ENCODE results near the gene ATOSA.

Gene ATOSA

DNA sequence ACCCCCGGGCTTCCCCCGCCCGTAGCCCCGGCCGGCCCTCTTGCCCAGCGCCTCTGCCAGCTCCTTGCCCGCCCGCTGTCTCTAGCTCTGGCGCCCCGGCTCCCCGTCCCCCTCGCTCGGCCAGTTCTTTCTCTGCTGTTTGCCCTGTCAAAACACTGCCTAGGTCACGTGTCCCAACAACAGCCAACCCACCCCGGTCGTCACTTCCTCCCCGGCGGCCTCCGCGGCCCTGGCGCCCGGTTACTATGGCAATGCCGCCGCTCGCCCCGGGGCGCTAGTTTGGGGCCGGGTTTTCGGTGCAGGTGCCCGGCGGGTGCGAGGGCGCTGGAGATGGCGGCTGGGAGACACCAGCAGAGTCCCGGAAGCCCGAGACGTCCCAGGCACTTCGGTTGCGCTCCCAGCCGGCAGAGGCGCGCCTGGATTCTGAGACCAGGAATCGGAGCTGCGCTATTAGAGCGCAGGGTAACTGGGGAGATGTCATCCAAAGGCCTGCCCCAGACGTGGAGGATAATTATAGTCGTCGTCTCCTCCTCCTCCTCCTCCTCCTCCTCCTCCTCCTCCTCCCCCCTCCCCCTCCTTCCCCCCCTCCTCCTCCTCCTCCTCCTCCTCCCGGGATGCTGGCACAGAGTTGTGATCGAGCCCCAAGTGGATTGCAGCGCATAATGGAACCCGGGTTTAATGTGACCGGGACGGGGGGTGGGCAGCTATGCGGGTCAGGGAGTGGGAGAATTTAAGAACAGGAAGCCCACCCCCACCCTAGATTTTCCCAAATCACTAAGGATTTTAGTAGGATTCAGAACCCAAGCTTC is at the start of gene ATOSA:
ATOSA (minus strand) TSS at position 157 of the 809 bp plus-strand sequence. CDS start 1,367 bp downstream, outside the sequence.
- peak; percentile 88 to 92 for DNase-seq

GRCh38 chr15:52728899-52729298 is 49.7 kb upstream of the ATOSA start:
- no peak for DNase-seq

- DNase-seq = no peak
Observed at GRCh38 chr15:52727815-52728214, 48.6 kb upstream of the ATOSA start.

GRCh38 chr15:52726195-52726594 is 47.0 kb upstream of the ATOSA start:
- DNase-seq = no peak

DNA sequence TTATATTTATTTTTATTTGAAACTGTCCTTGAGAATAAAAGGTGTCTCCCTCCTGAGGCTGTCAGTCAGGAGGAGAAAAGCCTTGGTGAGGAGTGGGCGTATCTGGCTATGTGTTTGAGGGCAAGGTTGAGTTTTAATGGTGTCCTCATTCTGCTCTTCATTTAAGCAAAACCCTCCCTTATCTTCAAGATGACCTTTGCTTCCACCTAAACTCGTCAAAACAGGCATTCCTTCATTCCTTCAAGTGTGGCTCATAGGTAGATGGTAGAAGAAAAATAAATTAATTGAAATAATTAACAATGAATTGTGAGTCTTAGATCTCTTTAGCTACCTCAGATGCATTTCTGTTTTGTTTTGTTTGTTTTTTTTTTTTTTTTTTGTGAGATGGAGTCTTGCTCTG is 39.4 kb upstream of the ATOSA start:
- no peak for DNase-seq

- no peak for DNase-seq
Observed at GRCh38 chr15:52717924-52718323, 38.7 kb upstream of the ATOSA start.

GRCh38 chr15:52717481-52717880 is 38.3 kb upstream of the ATOSA start:
- DNase-seq = no peak

DNA sequence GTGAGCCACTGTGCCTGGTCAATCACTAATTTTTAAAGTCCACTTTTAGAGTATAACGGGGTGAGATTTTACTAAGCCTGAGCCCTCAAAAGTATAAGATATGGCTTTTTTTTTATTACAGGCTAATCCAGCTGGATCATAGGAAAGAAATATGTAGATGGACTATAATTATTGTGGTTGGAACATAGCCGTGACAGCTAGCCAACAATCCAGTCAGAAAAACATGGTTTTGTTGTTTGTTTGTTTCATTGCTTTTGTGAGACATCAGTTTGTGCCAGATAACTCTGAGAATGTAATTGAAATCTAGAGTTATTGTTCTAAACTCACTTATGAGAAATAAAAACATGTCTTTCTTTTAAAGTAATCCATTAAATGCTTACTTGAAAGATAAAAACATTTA is 37.3 kb upstream of the ATOSA start:
- no peak for DNase-seq

- DNase-seq = no peak
Observed at GRCh38 chr15:52715411-52715810, 36.2 kb upstream of the ATOSA start.

DNA sequence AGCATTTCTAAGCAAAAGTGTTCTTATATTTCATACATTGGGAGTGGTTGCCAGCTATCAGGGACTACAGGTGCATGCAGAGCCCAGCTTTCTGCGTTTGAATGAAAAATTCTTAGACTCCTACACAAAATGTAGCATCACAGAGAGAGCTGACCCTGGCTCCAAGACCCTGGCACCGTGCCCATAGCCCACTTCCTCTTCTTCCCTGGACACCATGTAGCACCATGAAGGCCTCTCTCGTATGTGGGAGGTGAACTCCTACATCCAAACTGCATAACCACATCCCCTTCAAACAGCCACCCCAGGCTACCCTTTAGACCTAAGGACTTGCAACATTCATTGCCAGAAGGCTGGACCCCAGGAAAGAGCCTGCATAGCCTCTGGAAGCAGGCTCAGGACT is 35.8 kb upstream of the ATOSA start:
- peak in 1 of 2 experiments; percentile 23 for DNase-seq

DNA sequence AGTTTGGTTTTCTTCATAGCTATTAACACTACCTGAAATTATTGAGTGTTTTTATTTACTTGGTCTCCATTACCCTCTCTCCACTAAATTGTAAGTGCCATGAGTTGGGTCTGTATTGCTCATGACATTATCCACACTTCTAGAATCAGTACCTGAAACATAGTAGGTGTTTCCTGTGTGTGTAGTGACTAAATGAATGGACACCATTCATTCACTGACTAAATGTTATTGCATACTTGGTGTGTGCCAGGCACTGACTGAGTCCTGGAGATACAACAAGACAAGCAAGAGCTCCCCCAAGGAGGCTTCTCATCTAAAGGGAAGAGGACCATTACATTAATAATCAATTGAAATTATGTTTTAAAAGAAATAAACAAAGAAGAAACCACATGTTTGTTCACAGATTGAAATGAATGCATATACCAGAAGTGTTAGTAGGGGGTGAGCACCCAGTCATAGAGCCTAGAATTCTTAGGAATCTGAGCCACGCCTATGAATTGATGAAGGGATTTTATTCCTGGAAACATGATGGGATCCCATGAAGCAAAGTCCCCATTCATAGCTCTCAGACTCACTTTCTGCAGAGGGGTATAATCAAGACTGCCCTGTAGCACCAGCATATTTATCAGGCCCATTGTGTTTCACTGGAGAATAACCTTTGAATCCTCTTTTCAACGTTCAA is 31.7 kb upstream of the ATOSA start:
- DNase-seq = no peak

GRCh38 chr15:52710050-52710707 is 31.0 kb upstream of the ATOSA start:
- no peak for DNase-seq

DNA sequence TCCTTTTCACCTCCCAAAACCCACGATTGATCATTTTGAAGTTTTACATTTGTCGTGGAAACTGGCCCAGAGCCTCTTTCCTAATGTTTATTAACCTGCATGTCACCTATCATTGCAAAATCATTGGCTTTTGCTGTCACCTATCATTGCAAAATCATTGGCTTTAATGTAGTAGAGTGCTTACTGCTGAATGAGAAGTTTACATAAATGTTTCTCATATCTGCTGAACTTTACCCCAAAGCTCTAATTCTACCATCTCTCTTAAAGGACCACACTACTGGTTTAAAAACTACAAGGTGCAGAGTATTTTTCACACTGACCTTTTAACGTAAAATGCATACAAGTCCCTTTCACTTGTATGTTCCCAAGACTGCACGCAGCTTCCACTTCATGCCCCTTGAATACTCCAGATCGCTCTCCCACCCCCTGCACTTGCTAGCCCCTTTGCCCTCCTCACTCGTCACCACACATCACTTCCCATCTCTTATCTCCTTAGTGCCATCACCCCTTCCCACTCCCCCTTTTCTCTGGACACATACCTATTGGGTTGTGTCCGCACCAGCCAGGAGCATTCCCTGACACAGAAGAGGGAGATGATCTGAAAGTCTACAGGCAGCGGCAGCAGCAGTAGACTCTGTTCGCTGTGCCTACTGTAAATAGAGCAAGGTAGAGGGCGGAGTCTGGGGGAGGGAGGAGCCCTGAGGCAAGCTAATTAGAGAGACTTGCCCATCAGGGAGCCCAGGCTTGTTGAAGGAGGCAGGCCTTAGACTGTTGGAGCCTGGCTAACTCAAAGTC is 30.2 kb upstream of the ATOSA start:
- no peak for DNase-seq

DNA sequence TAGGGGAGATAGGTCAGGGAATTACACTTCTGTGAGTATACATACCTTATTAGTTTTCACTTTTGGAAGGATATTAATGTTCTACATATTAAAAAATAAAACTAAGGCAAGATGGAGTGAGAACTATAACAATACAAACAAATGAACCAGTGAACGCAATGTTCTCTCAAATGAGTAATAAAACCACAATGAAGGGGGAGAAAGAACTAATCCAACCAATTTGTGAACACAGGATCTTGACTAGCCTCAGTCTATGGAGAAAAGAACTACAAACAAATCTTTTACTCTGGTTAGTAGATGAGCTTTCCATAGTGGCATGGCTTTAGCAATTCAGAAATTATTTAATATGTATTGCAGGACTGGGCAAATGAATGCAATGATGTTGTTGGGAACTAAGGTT is 26.9 kb upstream of the ATOSA start:
- DNase-seq = no peak

DNA sequence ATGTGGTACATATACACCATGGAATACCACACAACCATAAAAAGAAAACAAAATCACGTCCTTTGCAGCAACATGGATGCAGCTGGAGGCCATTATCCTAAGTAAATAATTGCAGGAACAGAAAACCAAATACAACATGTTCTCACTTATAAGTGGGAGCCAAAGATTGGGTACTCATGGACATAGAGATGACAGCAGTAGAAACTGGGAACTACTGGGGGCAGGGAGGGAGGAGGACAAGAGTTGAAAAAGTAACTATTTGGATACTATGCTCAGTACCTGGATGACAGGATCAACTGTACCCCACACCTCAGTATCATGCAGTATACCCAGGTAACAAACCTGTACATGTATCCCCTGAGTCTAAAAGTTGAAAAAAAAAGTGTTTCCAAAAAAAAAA is 23.2 kb upstream of the ATOSA start:
- DNase-seq = no peak

DNA sequence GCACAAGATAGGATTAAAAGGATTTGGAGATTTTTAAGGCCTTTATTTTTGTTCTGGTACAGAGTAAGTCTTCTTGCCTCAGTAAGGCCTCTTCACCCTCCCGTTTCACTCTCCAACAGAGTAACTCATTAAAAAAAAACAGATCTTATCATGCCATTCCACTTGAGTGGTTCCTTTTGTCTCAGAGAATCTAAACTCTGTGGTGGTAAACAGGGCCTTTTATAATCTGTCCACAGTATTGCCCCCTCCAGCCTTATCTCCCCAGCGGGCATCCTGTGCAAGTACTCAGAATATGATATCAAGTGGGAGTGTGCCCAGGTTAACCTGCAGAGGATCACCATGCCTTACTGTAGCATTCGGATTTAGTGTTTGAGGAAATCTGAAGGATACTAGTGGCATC is 20.3 kb upstream of the ATOSA start:
- DNase-seq = no peak

DNA sequence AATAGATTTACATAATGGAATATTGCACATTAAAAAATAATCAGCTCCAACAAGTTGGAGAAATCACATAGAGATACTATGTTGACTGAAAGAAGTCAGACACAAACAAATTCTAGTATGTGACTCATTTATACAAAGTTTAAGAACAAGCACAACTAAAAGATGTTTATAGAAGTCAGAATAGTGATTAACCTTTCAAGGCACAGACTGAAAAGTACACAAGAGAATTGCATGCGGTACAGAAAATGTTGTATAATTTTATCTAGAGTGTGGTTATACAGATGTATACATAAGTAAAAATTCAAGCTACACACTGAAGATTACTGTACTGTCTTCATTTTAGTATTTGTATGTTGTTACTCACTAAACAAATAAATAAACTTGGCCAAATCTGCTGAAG is 19.3 kb upstream of the ATOSA start:
- DNase-seq = no peak

GRCh38 chr15:52697051-52697450 is 17.9 kb upstream of the ATOSA start:
- no peak for DNase-seq

DNA sequence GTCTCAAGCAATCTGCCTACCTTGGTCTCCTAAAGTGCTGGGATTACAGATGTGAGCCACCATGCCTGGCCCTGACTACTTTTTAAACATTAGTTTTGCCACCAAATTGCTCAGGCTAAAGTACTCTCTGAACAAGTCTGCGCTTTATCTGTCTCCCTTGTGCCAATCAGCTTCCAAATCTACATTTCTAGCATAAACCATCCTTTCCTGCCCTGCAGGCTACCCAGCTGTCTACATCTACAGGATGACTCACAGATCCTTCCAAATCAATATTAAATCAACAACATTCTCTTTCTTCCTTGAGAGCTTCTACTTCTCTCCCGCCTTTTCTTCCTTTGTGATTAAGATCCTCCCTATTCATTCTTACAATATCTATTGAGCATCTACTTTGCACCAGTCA is 16.0 kb upstream of the ATOSA start:
- DNase-seq = no peak

DNA sequence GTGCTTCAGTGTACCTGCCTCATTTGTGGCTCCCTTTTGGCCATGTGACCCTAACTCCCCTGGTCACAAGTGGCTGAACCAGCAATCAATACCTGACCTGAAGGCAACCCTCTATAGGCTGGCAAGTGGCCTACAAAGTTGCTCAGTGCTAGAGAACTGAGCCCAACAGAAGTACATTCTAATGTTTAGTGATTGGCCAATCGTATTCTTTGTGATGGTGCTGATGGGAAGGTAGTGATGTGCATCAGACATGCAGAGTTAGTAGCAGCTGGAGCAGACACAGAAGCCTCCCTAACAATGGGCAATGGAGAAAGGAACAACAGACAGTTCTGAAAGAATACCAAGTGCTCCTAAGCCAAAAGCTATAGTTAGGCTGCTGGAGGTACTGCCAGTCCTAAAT is 10.4 kb upstream of the ATOSA start:
- no peak for DNase-seq

DNA sequence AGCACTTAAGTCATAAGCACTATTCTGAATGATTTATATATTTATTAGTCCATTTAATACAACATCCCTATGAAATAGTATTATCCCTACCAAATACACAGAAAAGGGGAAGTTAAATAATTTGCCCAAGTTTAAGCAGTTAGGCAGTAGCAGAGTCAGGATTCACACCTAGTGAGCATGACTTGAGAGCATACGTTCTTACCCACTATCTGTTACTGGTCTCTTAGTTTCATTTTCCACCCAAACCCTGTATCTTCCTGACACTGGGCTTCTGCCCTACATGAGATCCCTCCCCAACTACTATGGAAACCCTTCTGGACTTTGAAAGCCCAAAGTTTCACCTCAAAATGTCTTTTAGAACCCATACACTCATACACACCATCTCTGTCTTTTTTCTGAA is 4.4 kb upstream of the ATOSA start:
- DNase-seq = peak; percentile 57 to 77

DNA sequence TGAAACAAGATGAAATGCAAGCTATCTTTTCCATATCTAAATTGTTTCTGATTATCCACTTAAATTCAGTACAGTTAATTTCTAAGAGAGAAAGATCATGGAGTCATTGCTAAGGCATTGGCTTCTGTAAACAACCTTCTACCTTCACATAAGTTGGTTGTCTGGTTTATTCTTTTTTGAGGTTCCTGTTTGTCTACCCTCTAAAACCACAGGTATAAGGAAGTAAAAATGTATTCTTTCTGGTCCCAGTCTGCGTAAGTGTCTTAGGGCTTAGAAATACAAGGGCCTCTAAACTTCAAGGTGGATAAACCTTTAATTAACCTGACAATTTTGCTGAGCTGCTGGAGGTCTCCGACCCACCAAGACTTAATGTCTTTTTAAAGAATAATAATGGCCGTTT is 3.6 kb upstream of the ATOSA start:
- peak; percentile 56 to 67 for DNase-seq

GRCh38 chr15:52682200-52682599 is 3.0 kb upstream of the ATOSA start:
- DNase-seq = no peak
